Caco-2 (cell line): ENCODE measurements around the gene PGAP1. TPM values are rescaled to one million over a fixed set of nuclear protein-coding genes. Genes with fewer than 3 reads are reported as not detected.

Source experiments
- BruUV-seq: library from RNA; stranded (reverse); fragments of 400-500 nt; replicated peaks from 2 replicates; lab custom pipeline; 2021; lab: Mats Ljungman, UMichigan
- CTCF ChIA-PET: fragments of 300-600 bp; sonication (Branson Sonifier 250); formaldehyde crosslinking; loops from one replicate; lab custom pipeline; 2022; ENCODE audit warnings: antibody characterized with exemption; lab: Charles Lee
- POLR2A ChIA-PET: fragments of 300-600 bp; sonication (Branson Sonifier 250); formaldehyde crosslinking; loops from one replicate; lab custom pipeline; 2022; ENCODE audit warnings: antibody characterized with exemption; lab: Charles Lee
- DNase-seq, 2 experiments: peaks; one replicate each; pipeline versions ENCODE4 v3.0.0 to v3.0.0-alpha.2; 2020 to 2022
- H3K27me3 ChIP-seq: replicated peaks from 2 replicates; pipeline ENCODE4 v1.6.0; 2011; ENCODE audit warnings: low read length; ENCODE audit not compliant: control insufficient read depth, insufficient read depth
- H3K36me3 ChIP-seq: 2 replicates; pipeline ENCODE4 v1.5.1; 2011; ENCODE audit warnings: low read length; ENCODE audit not compliant: control insufficient read depth, insufficient read depth
- H3K4me1 ChIP-seq: fragments of 250-450 bp; sonication (Bioruptor Pico); 2 replicates; pipeline ENCODE4 v1.5.1; 2020; ENCODE audit warnings: mild to moderate bottlenecking
- H3K4me3 ChIP-seq: 2 replicates; pipeline ENCODE4 v1.5.1; 2011; ENCODE audit warnings: low read depth, mild to moderate bottlenecking, control low read depth, low read length
- H3K9me3 ChIP-seq: fragments of 250-450 bp; sonication (Bioruptor Pico); 2 replicates; pipeline ENCODE4 v1.5.1; 2020; ENCODE audit warnings: mild to moderate bottlenecking, moderate library complexity
- H3K27ac Mint-ChIP-seq: one replicate; pipeline ENCODE4 v1.8.0; 2022; ENCODE audit warnings: mixed read lengths; ENCODE audit not compliant: unreplicated experiment
- H3K27me3 Mint-ChIP-seq: one replicate; pipeline ENCODE4 v1.8.0; 2022; ENCODE audit warnings: mixed read lengths; ENCODE audit not compliant: insufficient read depth, unreplicated experiment
- H3K36me3 Mint-ChIP-seq: one replicate; pipeline ENCODE4 v1.8.0; 2022; ENCODE audit warnings: mild to moderate bottlenecking, mixed read lengths; ENCODE audit not compliant: insufficient read depth, unreplicated experiment
- H3K4me1 Mint-ChIP-seq: one replicate; pipeline ENCODE4 v1.8.0; 2022; ENCODE audit warnings: low read depth, mixed read lengths; ENCODE audit not compliant: unreplicated experiment
- H3K4me3 Mint-ChIP-seq: one replicate; pipeline ENCODE4 v1.8.0; 2022; ENCODE audit warnings: mild to moderate bottlenecking, moderate library complexity, mixed read lengths; ENCODE audit not compliant: unreplicated experiment
- H3K9me3 Mint-ChIP-seq: one replicate; pipeline ENCODE4 v1.8.0; 2022; ENCODE audit warnings: mixed read lengths; ENCODE audit not compliant: unreplicated experiment
- CTCF ChIP-seq, 2 experiments: fragments of 200-600 bp in 1 of 2; IDR thresholded peaks; 1 replicate in 1 of 2; 2 replicates in 1 of 2; pipeline versions ENCODE4 v1.5.1 to v1.8.0; 2011 to 2022; ENCODE audit warnings: antibody characterized with exemption in 1 of 2, control low read depth in 1 of 2, inconsistent platforms in 1 of 2, low read depth in 1 of 2, low read length in 1 of 2, mild to moderate bottlenecking in 1 of 2, moderate library complexity in 1 of 2; ENCODE audit not compliant: insufficient read depth in 1 of 2, severe bottlenecking in 1 of 2, unreplicated experiment in 1 of 2
- intact Hi-C: fragments of 100-400 bp; cut with micrococcal nuclease; formaldehyde crosslinking; loops from one replicate; pipeline ENCODE4 v1.10.0; 2022; ENCODE audit not compliant: unreplicated experiment
- total RNA-seq: library from RNA; stranded (reverse); gene quantifications from 2 replicates; pipeline ENCODE4 v1.2.3, GENCODE V29; 2022

Gene PGAP1
- total RNA-seq, 1 experiment from 2014 or later = 6.4 TPM

GRCh38 chr2:196951973-196952372 is 25.5 kb upstream of the PGAP1 start:
- Mint-ChIP-seq H3K27ac (no peak overlapping the region), H3K4me3 (no peak overlapping the region), H3K36me3 (no peaks in the 10 kb centered on the region), H3K9me3 (no peaks in the 10 kb centered on the region), H3K27me3 (peaks cover 11% of the 10 kb centered on the region), H3K4me1 (no peaks in the 10 kb centered on the region)
- no peaks in the 10 kb centered on the region for H3K27me3 ChIP-seq
- no peak for TF ChIP-seq CTCF (IDR thresholded peaks at IDR 0.05; ENCODE audit: insufficient read depth in 1 of 2, low read depth in 1 of 2, low read length in 1 of 2, severe bottlenecking in 1 of 2, unreplicated experiment in 1 of 2)
- POLR2A ChIA-PET = no interaction called here
- BruUV-seq = no TSS peak
- DNase-seq = no peak
- CTCF ChIA-PET = no interaction called here
- H3K4me3 ChIP-seq = no peak overlapping the region
- H3K9me3 ChIP-seq = no peaks in the 10 kb centered on the region
- 0 out of 2 replicates have a peak, but pooled peaks cover 4% of the 10 kb centered on the region for H3K4me1 ChIP-seq
- intact Hi-C loops = no loop called here
- H3K36me3 ChIP-seq = no peaks in the 10 kb centered on the region

- Histone ChIP-seq H3K4me3 (no peak overlapping the region), H3K4me1 (0 out of 2 replicates have a peak, but pooled peaks cover 2% of the 10 kb centered on the region), H3K27me3 (no peaks in the 10 kb centered on the region), H3K36me3 (no peaks in the 10 kb centered on the region), H3K9me3 (no peaks in the 10 kb centered on the region)
- no TSS peak for BruUV-seq
- POLR2A ChIA-PET = no interaction called here
- DNase-seq = no peak
- Mint-ChIP-seq H3K36me3 (no peaks in the 10 kb centered on the region), H3K9me3 (no peaks in the 10 kb centered on the region), H3K4me3 (no peak overlapping the region), H3K27me3 (peaks cover 15% of the 10 kb centered on the region), H3K27ac (no peak overlapping the region), H3K4me1 (no peaks in the 10 kb centered on the region)
- intact Hi-C loops = loop anchor here (2.0 kb wide), 1 partner anchor 98 kb away; no protein-coding TSS in a partner anchor
- TF ChIP-seq CTCF (IDR thresholded peaks at IDR 0.05; ENCODE audit: insufficient read depth in 1 of 2, low read depth in 1 of 2, low read length in 1 of 2, severe bottlenecking in 1 of 2, unreplicated experiment in 1 of 2) = no peak
- CTCF ChIA-PET = interaction anchor here (0.7 kb wide), 1 partner anchor 899 kb away, joined by 3 read pairs; no protein-coding TSS in a partner anchor
Measured at GRCh38 chr2:196949116-196949515, 22.6 kb upstream of the PGAP1 start.

- H3K4me3 Mint-ChIP-seq = no peak overlapping the region
- Histone ChIP-seq H3K9me3 (no peaks in the 10 kb centered on the region), H3K4me1 (no peaks in the 10 kb centered on the region), H3K4me3 (no peak overlapping the region), H3K27me3 (no peaks in the 10 kb centered on the region), H3K36me3 (no peaks in the 10 kb centered on the region)
- DNase-seq = no peak
- H3K9me3 Mint-ChIP-seq = no peaks in the 10 kb centered on the region
- ChIA-PET POLR2A (no interaction called here), CTCF (no interaction called here)
- no peak for TF ChIP-seq CTCF (IDR thresholded peaks at IDR 0.05; ENCODE audit: insufficient read depth in 1 of 2, low read depth in 1 of 2, low read length in 1 of 2, severe bottlenecking in 1 of 2, unreplicated experiment in 1 of 2)
- intact Hi-C loops = no loop called here
- no peak overlapping the region for H3K27ac Mint-ChIP-seq
- H3K4me1 Mint-ChIP-seq = no peaks in the 10 kb centered on the region
- peaks cover 11% of the 10 kb centered on the region for H3K27me3 Mint-ChIP-seq
- no TSS peak for BruUV-seq
- H3K36me3 Mint-ChIP-seq = no peaks in the 10 kb centered on the region
Measured at GRCh38 chr2:196944570-196944969, 18.1 kb upstream of the PGAP1 start.
